Muscle of back (tissue), 11 donors: ENCODE results near the gene TNRC6B. TPM values are rescaled to one million over a fixed set of nuclear protein-coding genes. Genes with fewer than 3 reads are reported as not detected.
A peak's percentile ranks its signal among the peaks of the same experiment; 100 is the strongest.
"Not testable (repeated sequence)": the region's sequence is repeated elsewhere in the genome, so short reads cannot be mapped to it uniquely, and the experiment has no call there.

Source experiments
- DNase-seq, 3 donors: peaks; one replicate each; pipeline versions ENCODE4 v3.0.0 to v3.0.0-alpha.2; 2013
- polyA plus RNA-seq, 10 donors: library from polyadenylated mRNA; unstranded; fragments of 120-200 nt; gene quantifications; one replicate each; pipeline ENCODE4 v1.2.1, GENCODE V29; 2013; ENCODE audit not compliant: insufficient read length in 10 of 10

The TNRC6B gene
- polyA plus RNA-seq, 10 donors = 7.0 to 11.2 (median 10.0) TPM

GRCh38 chr22:40211476-40212054, 33.8 kb downstream of the TNRC6B start:
- DNase-seq = peak in 1 of 3 donors; percentile 40

GRCh38 chr22:40212121-40212520, 34.4 kb downstream of the TNRC6B start:
- peak in 2 of 3 donors; percentile 55 to 68 for DNase-seq

- DNase-seq = peak in 1 of 3 donors; percentile 51
Measured at GRCh38 chr22:40213478-40213877, 35.8 kb downstream of the TNRC6B start.

- no peak for DNase-seq
Measured at GRCh38 chr22:40215266-40215665, 37.5 kb downstream of the TNRC6B start.

- no peak for DNase-seq
Measured at GRCh38 chr22:40216041-40216756, 38.5 kb downstream of the TNRC6B start.

- DNase-seq = no peak
Measured at GRCh38 chr22:40218152-40218551, 40.4 kb downstream of the TNRC6B start.

- no peak for DNase-seq
Measured at GRCh38 chr22:40218723-40219294, 41.1 kb downstream of the TNRC6B start.

GRCh38 chr22:40220316-40221054, 42.8 kb downstream of the TNRC6B start:
- DNase-seq = peak in 1 of 3 donors; percentile 65

GRCh38 chr22:40221055-40221414, 43.3 kb downstream of the TNRC6B start:
- no peak for DNase-seq

GRCh38 chr22:40222979-40223378, 45.3 kb downstream of the TNRC6B start:
- not testable (repeated sequence) for DNase-seq

GRCh38 chr22:40224702-40225101, 47.0 kb downstream of the TNRC6B start:
- no peak for DNase-seq

GRCh38 chr22:40226620-40227019, 48.9 kb downstream of the TNRC6B start:
- DNase-seq = no peak

- no peak for DNase-seq
Measured at GRCh38 chr22:40231618-40232313, 54.0 kb downstream of the TNRC6B start.

- DNase-seq = no peak
Measured at GRCh38 chr22:40232624-40233023, 54.9 kb downstream of the TNRC6B start.

- DNase-seq = no peak
Measured at GRCh38 chr22:40233886-40234285, 56.2 kb downstream of the TNRC6B start.

GRCh38 chr22:40234658-40235057, 56.9 kb downstream of the TNRC6B start:
- no peak for DNase-seq

- DNase-seq = no peak
Measured at GRCh38 chr22:40235308-40235707, 57.6 kb downstream of the TNRC6B start.

GRCh38 chr22:40236131-40236665, 58.5 kb downstream of the TNRC6B start:
- DNase-seq = no peak

GRCh38 chr22:40237241-40237640, 59.5 kb downstream of the TNRC6B start:
- DNase-seq = no peak

- no peak for DNase-seq
Measured at GRCh38 chr22:40237788-40238424, 60.2 kb downstream of the TNRC6B start.
